Choroid plexus epithelial cell (primary cell): ENCODE measurements around the gene CEBPG.

Experiments used
- DNase-seq: peaks from one replicate; pipeline ENCODE4 v3.0.0-alpha.2; 2010; ENCODE audit warnings: low read depth
- H3K4me3 ChIP-seq: 2 replicates; pipeline ENCODE4 v1.5.1; 2011; ENCODE audit warnings: low read depth, mild to moderate bottlenecking, control low read depth, low read length, moderate library complexity
- CTCF ChIP-seq: conservative IDR thresholded peaks from 2 replicates; pipeline ENCODE4 v1.5.1; 2011; ENCODE audit warnings: low read depth, mild to moderate bottlenecking, control low read depth, inconsistent platforms, low read length, moderate library complexity

The CEBPG gene

GRCh38 chr19:33362508-33363228 is 10.8 kb upstream of the CEBPG start:
- no peak for TF ChIP-seq CTCF
- DNase-seq: no peak

GRCh38 chr19:33363476-33363875 is 10.0 kb upstream of the CEBPG start:
- H3K4me3 ChIP-seq: no peak overlapping the region
- TF ChIP-seq CTCF: no peak
- DNase-seq: no peak

More at GRCh38 chr19:33362508-33363228, 10.8 kb upstream of the CEBPG start:
- no peak overlapping the region for H3K4me3 ChIP-seq

GRCh38 chr19:33365691-33366090 is 7.8 kb upstream of the CEBPG start:
- TF ChIP-seq CTCF: no peak
- no peak overlapping the region for H3K4me3 ChIP-seq
- DNase-seq: no peak

- DNase-seq: no peak
- no peak for TF ChIP-seq CTCF
- no peak overlapping the region for H3K4me3 ChIP-seq
These were observed 7.4 kb upstream of the CEBPG start for GRCh38 chr19:33366127-33366526.

- no peak for TF ChIP-seq CTCF
- DNase-seq: no peak
- no peak overlapping the region for H3K4me3 ChIP-seq
These were observed 6.6 kb upstream of the CEBPG start for GRCh38 chr19:33366897-33367296.

- TF ChIP-seq CTCF: no peak
- no peak overlapping the region for H3K4me3 ChIP-seq
- DNase-seq: no peak
These were observed 5.2 kb upstream of the CEBPG start for GRCh38 chr19:33368074-33368864.
